Urinary bladder (tissue), 4 donors: ENCODE measurements around the gene PDGFRB. TPM values are rescaled to one million over a fixed set of nuclear protein-coding genes. Genes with fewer than 3 reads are reported as not detected.

Experiments
- DNase-seq: peaks from one replicate; pipeline ENCODE4 v3.0.0-alpha.2; 2015; ENCODE audit errors: extremely low spot score
- H3K27ac ChIP-seq: one replicate; pipeline ENCODE4 v1.5.1; 2013; ENCODE audit warnings: low read depth, mild to moderate bottlenecking, moderate library complexity
- H3K36me3 ChIP-seq: one replicate; pipeline ENCODE4 v1.6.1; 2013; ENCODE audit warnings: mild to moderate bottlenecking, moderate library complexity; ENCODE audit not compliant: insufficient read depth
- H3K4me1 ChIP-seq: one replicate; pipeline ENCODE4 v1.6.1; 2013; ENCODE audit warnings: mild to moderate bottlenecking, moderate library complexity; ENCODE audit not compliant: insufficient read depth
- H3K4me3 ChIP-seq: one replicate; pipeline ENCODE4 v1.5.1; 2013; ENCODE audit warnings: low read depth, low read length
- WGBS: extraction: QIAGEN DNeasy Blood & Tissue Kit; methylation state at CpG from one replicate; pipeline ENCODE4 v1.1.7; 2013; 5-methylcytosine and 5-hydroxymethylcytosine counted together
- polyA plus RNA-seq: library from polyadenylated mRNA; stranded (reverse); fragments of 200-250 nt; gene quantifications from one replicate; pipeline ENCODE4 v1.2.3, GENCODE V29; 2013
- total RNA-seq: library from RNA; depleted of rRNA; stranded (reverse); fragments of >200 nt; gene quantifications from one replicate; pipeline ENCODE4 v1.2.3, GENCODE V29; 2014
- donor health status: healthy with polysubstance abuse.
- donor health status: healthy.

The PDGFRB gene
- total and polyA plus RNA-seq, 2 donors: 79.4 to 112 TPM

DNA sequence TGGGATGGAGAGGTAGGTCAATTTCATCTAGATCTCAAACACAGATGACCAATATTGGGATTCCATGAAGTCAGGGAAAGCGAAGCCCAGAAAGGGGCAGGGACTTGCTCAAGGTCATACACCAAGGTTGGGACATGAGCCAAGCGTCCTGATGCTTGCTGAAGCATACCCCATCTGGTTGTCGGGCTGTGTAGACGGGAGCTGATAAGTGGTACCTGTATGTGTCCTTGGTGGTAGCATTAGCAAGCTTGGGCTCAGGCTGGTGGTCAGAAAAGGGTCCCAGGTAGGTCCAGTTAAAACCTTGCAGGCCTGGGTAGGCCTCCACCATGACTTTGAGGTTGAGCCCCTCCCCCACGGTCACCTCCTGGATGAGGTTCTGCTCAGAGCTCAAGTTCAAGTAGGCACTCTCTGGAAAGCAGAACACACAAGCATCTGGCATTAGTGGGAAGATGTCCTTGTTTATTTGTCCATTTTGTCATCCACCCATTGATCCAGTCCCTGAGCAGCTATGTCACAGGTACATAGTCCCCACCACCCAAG, 82.5 kb downstream of the PDGFRB start:
- no peak for DNase-seq
- H3K4me1 ChIP-seq: no peaks in the 10 kb centered on the region
- WGBS: 85% methylated on average over 5 of the region's 5 CpGs
- no peaks in the 10 kb centered on the region for H3K36me3 ChIP-seq
- H3K27ac ChIP-seq: no peak overlapping the region
- no peak overlapping the region for H3K4me3 ChIP-seq

DNA sequence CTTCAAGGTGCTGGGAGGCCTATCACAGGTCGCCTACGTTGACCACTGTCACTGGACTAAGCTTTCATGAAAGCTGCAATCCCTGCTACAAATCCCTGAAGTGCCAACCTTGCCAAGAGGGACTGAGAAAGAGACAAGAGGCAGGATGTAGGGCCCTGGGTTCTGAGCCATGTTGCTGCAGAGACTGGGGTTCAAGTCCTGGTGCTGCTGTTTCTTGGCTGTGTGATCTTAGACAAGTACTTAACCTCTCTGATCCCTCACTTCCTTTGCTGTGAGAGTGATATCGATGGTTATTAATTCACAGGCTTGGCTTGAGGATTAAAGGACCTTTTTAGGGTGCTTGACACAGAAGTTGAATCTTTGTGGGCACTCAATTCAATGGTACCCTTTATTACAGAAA, 84.8 kb downstream of the PDGFRB start:
- Histone ChIP-seq H3K4me3 (no peak overlapping the region), H3K36me3 (no peaks in the 10 kb centered on the region), H3K27ac (no peak overlapping the region), H3K4me1 (no peaks in the 10 kb centered on the region)
- no peak for DNase-seq
- 90% methylated on average over 3 of the region's 3 CpGs for WGBS

DNA sequence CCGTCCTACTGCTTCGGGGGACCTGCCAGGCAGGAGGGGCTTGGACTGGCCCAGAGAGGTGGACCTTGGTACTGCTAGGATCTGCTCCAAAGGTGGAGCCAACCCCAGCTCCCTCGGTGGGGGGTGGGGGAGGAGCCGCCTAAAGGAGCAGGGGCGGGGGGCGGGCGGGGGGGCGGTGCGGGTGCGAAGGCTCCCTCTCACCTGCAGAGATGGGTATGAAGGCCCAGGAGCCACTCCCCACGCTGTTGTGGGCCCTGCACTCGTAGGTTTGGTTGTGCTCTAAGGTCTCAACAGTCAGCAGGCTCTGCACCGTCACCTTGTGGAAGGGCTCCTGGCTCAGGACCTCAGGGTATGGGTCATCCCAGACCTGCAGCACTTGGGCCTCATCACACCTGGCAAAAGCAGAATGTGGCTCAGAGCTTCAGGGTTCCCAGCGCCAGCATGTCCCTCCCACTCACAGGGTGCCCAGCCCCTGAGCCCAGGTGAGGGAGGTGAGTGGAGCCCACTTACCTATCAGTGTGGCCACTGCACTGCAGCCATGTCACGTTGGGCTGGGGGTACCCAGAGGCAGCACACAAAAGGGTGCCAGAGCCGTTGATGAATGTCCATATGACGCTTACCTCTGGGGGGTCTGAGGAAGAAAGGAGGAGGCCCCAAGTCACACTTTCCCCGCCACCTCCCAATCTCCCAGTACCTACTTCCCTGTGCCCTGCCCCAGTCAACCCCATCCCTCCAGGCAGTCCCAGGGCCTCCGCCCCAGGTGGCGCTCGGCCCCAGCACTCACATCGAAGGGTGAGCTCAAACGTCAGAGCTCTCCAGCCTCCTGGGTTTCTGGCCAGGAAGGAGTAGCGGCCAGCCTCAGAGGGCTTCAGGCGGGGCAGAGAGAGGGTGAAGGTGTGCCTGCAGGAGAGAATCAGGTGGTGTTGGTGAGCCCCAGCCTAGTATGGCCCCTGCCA, 85.7 kb downstream of the PDGFRB start:
- DNase-seq: no peak
- WGBS: 82% methylated on average over 25 of the region's 25 CpGs

DNA sequence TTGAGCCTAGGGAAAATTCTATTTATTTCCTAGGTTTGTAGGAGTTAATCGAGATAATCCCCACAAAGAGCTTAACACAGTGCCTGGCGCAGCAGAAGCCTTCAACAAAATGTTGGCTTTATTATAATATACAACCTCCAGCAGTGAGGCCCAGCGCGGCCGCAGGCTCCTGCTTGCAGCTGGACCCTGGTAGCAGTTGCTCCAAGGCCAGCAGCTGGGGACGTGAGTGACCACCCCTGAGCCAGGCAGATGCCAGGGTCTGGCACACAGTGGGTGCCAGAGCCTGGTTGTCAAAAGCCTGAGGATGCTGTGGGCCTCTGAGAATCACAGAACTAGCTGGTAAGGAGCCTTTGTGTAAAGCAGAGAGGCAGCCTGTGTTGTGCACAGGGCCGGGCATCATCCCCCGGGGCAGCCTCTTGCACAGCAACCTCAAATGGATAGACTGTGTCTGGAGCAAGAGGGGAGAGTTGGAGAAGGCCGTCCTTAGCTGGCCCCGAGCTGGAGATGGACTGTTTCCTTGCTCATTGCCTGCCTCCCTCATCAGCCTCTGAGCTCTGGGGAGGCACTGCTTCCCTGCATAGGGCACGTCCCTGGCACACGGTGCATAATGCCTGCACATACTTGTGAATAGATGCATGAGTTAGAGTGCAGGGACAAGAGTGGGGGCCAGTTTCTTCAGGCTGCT, 86.5 kb downstream of the PDGFRB start:
- Histone ChIP-seq H3K4me1 (no peaks in the 10 kb centered on the region), H3K36me3 (no peaks in the 10 kb centered on the region), H3K27ac (no peak overlapping the region), H3K4me3 (no peak overlapping the region)
- DNase-seq: no peak
- 77% methylated on average over 12 of the region's 12 CpGs for WGBS

More for the DNA sequence above, 85.7 kb downstream of the PDGFRB start:
- Histone ChIP-seq H3K36me3 (no peaks in the 10 kb centered on the region), H3K27ac (no peak overlapping the region), H3K4me1 (no peaks in the 10 kb centered on the region), H3K4me3 (no peak overlapping the region)

DNA sequence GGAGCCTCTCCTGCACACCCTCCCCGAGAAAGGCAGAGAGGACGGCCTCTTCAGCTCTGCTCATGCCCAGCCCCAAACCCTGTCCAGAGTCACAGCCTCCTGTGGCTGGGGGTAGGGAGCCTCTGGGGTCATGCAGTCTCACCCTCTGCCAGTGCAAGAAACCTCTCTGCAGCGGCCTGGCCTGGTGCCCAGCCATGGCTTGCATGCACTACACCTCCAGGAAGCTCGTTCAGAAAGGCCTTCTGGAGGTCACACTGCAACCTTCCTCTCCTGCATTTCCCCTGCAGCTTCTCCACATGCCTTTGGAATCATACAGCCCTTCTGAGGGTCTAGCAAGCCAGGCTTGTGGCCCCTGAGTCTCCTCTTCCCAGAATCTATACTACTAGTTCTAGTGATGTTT, 87.2 kb downstream of the PDGFRB start:
- no peak for DNase-seq
- 62% methylated on average over 4 of the region's 4 CpGs for WGBS

DNA sequence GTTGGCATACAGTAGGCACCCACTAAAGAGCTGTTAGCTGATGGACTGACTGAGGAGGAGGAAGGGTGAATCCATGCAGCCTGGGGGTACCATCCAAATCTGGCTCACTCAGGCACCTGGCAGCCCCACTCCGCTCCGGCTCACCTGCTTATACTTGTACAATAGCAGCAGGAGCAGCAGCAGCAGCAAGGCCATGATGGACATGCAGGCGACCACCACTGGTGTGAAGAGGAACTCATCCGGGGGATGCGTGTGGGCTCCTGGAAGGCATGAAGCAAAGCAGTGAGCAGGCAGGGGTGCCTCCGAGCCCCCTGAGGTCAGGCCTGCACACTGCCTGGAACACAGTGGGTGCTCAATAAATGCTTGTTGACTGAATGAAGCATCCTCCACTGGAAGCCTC, 87.6 kb downstream of the PDGFRB start:
- H3K4me3 ChIP-seq: no peak overlapping the region
- H3K27ac ChIP-seq: no peak overlapping the region
- 94% methylated on average over 6 of the region's 6 CpGs for WGBS
- H3K4me1 ChIP-seq: no peaks in the 10 kb centered on the region
- DNase-seq: no peak
- no peaks in the 10 kb centered on the region for H3K36me3 ChIP-seq

More for the DNA sequence above, 87.2 kb downstream of the PDGFRB start:
- no peaks in the 10 kb centered on the region for H3K4me1 ChIP-seq
- no peaks in the 10 kb centered on the region for H3K36me3 ChIP-seq
- H3K4me3 ChIP-seq: no peak overlapping the region
- no peak overlapping the region for H3K27ac ChIP-seq

DNA sequence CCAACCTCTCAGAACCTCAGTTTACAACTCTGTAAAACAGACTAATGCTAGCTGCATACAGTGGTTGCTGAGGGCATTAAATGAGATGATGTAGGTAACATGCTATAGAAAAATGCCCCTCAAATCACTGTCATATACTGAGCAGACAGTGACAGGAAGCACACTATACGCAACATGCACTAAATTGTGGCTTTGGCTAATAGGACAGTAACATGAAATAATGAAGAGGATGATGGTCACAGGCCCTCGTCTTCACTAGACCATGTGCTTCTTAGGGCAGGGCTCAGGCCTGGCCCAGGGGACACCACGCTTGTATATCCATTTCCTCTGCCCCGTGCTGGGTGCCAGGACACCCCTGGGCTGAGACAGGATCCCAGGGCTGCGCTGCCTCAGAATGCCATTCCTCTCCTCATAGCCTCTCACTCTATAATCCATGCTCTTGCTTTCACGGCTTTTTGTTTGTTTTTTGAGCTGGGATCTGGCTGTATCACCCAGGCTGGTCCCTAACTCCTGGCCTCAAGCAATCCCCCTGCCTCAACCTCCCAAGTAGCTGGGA, 88.2 kb downstream of the PDGFRB start:
- Histone ChIP-seq H3K4me3 (no peak overlapping the region), H3K4me1 (no peaks in the 10 kb centered on the region), H3K27ac (no peak overlapping the region), H3K36me3 (no peaks in the 10 kb centered on the region)
- 89% methylated on average over 6 of the region's 6 CpGs for WGBS
- no peak for DNase-seq

DNA sequence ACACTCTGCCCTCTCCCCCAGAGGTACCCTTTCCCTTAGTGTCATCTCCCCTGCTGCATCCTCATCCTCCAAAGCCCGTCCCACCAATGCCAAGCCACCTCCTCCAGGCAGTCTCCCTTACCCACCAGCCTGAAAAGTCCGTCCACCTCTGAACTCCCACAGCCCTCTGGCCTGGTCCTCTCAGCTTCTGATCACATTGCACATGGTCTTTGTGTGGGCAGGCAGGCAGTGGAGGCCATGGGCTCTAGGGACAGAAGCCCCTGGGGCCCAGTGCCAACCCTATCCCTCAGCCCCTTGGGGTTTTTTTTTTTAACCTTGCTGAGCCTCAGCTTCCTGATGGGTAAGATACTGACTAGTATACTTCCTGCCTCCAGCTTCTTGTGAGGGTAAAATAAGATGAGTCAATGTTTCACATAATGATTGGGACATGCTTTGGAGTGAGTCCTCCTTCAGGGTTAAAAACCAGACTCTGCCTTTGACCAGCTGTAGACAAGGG, 88.7 kb downstream of the PDGFRB start:
- H3K4me3 ChIP-seq: no peak overlapping the region
- no peak for DNase-seq
- H3K36me3 ChIP-seq: no peaks in the 10 kb centered on the region
- WGBS: 91% methylated on average over 2 of the region's 2 CpGs
- no peak overlapping the region for H3K27ac ChIP-seq
- no peaks in the 10 kb centered on the region for H3K4me1 ChIP-seq

DNA sequence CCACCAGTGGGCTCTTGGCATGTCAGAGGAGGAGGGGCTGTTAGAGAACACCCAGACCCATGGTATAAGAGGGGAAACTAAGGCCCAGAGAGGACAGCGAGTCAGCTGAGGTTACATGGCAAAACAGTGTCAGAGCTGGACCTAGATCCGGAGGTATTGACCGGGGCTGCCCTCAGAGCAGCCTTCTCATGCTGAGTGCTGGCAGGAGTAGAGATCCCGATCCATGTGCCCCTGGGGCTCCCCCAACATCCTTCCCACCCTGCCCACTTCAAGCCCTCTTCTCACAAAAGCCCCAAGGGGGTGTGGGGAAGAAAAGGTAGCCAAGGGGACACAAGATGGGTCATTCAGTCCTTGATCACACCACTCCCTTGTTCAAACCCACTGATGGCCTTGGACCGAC, 89.2 kb downstream of the PDGFRB start:
- Histone ChIP-seq H3K4me1 (no peaks in the 10 kb centered on the region), H3K4me3 (no peak overlapping the region), H3K27ac (no peak overlapping the region), H3K36me3 (no peaks in the 10 kb centered on the region)
- WGBS: 94% methylated on average over 5 of the region's 5 CpGs
- DNase-seq: no peak

DNA sequence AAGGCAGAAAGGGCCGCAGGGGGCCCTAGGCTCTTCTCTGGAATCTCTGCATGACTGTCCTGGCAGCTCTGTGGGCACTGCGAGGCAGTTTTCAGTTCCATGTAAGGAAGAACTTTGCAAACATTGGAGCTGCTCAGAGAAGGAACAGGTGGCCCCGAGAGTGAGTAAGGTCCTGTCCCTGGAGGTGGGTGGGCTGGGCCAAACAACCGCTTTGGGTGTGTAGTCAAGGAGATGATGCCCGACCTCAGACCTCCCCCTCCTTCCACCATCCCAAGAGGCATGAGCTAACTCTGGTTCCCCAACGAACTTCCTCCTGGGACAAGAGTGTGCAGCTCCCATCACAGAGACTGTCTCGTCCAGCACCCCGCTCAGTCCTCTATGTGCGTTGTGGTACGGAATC, 89.8 kb downstream of the PDGFRB start:
- no peaks in the 10 kb centered on the region for H3K36me3 ChIP-seq
- DNase-seq: no peak
- H3K4me1 ChIP-seq: no peaks in the 10 kb centered on the region
- no peak overlapping the region for H3K27ac ChIP-seq
- no peak overlapping the region for H3K4me3 ChIP-seq
- WGBS: 69% methylated on average over 10 of the region's 10 CpGs

DNA sequence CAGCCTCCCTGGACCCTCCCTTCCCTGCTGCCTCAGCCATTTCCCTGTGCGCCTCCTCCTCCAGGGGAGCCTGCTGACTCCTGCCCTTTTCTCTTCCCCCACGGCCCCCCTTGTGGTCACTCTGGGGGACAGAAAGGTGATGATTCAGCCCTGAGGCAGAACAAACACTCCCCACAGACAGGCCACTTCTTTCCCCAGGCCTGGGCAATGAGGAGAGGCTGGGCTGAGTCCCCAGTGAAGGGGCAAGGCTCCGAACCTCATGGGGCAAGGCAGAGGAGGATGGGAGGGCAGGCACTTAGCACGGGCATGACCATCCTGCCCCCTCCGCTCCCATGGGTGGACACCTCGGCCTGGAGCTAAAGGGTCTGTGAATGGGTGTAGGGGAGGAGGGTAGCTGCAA, 90.3 kb downstream of the PDGFRB start:
- H3K4me1 ChIP-seq: no peaks in the 10 kb centered on the region
- WGBS: 82% methylated on average over 6 of the region's 6 CpGs
- H3K27ac ChIP-seq: no peak overlapping the region
- H3K4me3 ChIP-seq: no peak overlapping the region
- H3K36me3 ChIP-seq: no peaks in the 10 kb centered on the region
- no peak for DNase-seq

DNA sequence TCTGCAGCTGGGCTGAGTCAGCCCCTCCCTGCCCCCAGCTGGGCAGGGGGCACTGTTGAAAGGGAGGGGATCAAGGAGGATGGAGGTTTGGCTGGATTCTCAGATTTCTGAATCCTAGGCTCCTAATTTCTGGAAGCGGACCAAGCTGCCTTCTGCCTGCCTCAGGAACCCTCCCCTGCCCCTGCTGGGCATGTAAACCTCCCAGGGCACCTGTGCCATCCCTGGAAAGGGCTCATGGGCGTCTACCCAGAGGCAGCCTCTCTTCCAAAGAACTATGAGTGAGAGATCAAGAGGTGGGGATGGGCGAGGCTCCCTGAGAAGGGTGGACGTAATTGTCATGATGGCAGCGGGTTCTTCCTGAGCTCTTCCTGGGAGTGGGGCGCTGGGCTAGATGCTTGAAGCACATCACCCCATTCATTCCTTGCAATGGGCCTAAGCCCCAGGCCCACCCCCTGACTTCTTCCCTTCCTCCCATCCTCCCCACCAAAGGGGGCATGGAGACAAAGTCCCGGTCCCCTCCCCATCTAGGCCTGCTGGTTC, 90.9 kb downstream of the PDGFRB start:
- Histone ChIP-seq H3K4me1 (no peaks in the 10 kb centered on the region), H3K36me3 (no peaks in the 10 kb centered on the region), H3K27ac (no peak overlapping the region), H3K4me3 (no peak overlapping the region)
- WGBS: 88% methylated on average over 7 of the region's 7 CpGs
- DNase-seq: no peak
